GM12873 (cell line): ENCODE data around the gene SPATS1.

Experiments
- TF ChIP-seq, protein P1 (sequence below): IDR thresholded peaks from 2 replicates; pipeline ENCODE4 v1.5.1; 2012; ENCODE audit warnings: low read depth, mild to moderate bottlenecking, moderate library complexity, low read length, control low read depth; ENCODE audit not compliant: insufficient read depth; ENCODE audit errors: missing control alignments

Gene SPATS1

DNA sequence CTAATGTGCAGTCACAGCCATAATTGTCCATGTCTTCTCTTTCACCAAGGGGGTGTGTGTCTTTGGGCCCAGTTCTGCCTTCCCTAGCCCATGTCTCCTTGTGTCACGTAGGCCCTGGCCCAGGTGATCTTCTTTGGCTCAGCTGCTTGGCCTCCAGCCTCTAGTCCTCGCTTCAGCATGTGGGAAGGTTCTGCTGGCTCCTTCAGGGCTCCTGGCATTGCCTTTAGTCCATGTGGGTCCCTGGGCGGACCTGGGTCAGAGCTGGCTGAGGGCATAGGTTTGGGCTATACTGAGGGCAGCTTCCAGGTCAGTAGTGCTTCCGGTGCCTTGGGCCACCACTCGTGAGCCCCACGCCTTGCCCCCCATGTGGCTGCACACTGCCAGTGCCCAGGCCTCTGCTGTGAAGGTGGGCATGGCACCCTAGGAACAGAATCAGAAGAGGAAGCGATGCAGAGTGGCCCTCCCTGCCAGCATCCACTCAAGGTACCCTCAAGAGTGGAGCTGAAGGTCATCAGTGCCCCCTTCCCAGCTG lies 42.1 kb upstream of the SPATS1 start:
- TF ChIP-seq, protein P1, sequence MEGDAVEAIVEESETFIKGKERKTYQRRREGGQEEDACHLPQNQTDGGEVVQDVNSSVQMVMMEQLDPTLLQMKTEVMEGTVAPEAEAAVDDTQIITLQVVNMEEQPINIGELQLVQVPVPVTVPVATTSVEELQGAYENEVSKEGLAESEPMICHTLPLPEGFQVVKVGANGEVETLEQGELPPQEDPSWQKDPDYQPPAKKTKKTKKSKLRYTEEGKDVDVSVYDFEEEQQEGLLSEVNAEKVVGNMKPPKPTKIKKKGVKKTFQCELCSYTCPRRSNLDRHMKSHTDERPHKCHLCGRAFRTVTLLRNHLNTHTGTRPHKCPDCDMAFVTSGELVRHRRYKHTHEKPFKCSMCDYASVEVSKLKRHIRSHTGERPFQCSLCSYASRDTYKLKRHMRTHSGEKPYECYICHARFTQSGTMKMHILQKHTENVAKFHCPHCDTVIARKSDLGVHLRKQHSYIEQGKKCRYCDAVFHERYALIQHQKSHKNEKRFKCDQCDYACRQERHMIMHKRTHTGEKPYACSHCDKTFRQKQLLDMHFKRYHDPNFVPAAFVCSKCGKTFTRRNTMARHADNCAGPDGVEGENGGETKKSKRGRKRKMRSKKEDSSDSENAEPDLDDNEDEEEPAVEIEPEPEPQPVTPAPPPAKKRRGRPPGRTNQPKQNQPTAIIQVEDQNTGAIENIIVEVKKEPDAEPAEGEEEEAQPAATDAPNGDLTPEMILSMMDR: no peak

DNA sequence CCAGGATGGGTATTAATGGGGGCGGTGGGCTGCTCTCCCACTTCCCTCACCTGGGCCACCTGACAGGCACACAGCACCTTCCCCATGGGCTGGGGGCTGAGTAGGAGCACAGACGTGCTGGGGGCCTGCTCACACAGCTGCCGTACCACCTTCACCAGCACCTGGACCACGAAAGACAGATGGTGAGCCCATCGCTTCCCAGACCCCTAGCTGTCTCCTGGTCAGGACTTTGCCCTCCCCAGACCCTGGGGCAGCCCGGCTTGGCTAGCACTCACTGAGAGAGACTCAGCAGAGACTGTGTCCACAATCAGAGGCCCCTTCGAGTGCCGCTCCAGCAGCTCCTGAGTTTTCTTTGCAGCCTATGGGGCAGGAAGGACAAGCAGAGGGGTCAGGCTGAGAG lies 41.3 kb upstream of the SPATS1 start:
- TF ChIP-seq, protein P1: no peak

DNA sequence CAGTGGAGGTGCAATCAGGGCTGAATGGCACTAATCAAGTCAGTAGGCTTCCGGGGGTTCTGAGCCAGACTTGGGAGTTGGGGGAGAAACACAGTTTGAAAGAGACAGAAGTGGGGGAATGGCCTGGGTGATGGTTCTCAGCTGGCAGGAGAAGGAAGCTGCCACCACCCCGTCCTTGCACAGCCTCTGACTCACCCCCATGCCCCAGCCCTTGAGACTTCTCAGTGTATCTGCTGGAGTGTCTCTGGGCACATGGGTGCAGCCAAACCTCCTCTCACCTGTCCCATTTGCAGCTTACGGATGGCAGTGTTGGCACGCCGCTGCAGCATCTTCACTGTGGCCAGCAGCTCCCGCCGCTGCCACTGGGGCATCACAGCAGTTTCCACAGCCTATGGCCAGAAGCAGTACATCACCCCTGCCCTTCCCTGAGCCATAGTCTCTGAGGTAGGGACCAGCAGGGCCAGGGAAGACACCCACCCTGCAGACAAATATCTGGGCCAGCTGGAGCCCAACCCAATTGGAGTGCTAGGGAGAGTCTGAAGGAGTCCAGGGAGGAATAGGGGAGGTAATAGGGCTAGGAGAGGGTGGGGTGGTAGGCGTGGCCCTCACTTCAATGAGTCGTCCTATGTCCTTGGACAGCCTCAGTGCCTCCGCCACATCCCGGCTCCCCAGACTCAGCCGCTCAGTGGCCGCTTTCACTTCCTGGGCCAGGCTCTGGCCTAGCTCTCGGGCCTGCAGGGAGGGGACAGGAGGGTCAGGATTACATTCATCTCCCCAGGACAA lies 40.5 kb upstream of the SPATS1 start:
- TF ChIP-seq, protein P1: no peak

DNA sequence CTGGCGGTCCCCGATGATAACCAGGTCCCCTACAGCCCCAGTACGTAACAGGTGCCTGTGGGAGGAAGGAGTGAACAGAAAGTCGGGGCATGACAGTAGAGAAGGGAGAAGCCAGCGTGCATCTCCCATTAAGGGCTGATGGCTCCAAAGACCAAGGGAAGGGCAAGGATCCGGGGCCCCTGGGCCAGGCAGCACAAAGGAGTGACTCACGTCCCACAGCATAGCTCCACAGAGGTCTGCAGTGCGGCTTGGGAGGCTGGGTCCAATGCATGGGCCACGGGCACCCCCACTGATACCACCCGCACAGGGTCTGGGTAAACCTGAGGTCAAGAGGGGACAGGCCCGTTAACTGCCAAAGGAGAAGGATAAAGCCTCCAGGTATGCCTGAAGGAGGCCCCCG lies 39.6 kb upstream of the SPATS1 start:
- TF ChIP-seq, protein P1: no peak

DNA sequence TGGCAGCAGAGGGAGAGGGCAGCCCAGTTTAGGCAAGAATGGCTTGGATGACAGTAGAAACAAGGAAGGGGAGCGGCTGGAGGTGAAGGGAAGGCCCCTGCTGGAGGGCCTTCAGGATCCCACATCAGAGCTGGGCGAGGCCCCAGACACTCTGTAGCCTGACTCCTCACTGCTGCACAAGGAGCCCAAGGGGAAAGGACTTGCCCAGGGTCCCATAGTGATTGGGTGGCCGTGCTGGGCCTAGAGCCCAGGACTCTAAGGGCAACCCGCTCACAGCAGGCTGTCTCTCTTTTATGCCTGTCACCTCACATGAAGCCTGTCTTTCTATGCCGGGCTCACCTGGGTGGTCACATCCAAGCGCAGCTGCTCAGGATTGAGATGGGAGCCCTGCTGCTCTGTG lies 38.6 kb upstream of the SPATS1 start:
- TF ChIP-seq, protein P1: no peak

DNA sequence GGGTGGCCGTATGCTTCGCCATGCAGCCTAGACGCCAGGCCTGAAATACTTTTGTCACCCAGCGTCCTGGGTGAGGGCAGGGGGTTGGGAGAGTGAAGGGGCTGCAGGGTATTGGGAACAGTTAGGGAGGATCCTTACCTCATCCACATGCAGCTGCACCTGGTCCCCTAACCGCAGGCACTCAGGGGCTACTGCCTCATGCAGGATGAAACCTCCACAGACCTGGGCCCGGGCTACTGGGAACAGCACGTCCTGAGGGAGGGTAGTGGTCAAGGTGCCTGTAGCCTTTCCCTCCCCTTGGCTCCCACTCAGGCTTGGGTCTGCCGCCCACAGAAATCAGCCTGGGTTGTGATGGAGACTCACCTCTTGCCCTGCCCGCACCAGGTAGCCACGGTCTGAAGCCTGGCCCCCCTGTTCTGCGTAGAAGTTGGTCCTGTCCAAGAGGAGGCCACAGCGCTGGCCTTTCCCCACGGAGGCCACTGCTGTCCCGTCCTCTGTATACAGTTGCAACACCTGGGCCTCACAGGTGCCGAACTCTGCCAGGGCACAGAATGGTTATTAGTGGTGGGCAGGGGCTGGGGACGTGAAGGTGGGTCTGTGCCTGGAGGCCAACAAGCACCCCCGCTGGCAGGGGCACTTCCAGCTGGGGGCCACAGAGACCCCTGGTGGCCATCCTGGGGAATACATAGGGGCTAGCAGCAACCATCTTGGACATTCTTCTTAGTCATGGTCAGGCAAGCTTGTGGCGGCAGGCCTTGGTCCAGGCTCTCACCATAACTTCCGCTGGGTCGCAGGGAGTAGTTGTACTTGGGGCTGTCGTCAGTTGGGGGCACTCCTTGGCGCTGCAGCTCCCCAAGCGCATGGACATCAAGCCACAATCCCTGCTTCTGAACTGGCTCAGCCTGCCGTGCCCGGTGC lies 37.9 kb upstream of the SPATS1 start:
- TF ChIP-seq, protein P1: peak; percentile 88

DNA sequence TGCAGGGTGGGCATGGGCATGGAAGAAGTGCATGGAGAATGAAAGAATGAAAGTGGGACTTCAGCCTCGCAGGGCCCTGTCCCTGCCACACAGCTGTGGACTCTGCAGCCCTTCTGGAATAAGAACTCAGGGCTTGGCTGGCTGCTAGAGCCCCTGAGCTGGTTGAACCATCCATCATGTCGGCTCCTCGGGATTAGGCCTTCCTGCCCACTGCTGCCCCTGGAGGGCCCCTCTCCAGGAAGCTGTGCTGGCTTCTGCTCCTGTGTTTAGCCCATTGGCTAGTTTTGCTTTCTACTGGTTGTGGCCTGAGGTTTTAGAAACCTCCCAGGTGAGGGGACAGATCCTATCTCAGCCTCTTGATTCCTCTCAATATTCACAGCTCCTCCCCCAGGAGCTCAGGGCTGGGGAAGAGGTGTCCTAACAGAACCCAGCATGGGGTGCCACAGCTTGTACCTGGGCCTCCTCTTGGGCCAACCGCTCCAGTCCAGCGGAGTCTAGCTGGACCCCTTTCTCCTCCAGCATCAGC lies 37.2 kb upstream of the SPATS1 start:
- TF ChIP-seq, protein P1: no peak
